ENCODE measurements around the gene NDFIP1.

GRCh38 chr5:142097681-142098080, 10.9 kb upstream of the NDFIP1 start:
- TF ChIP-seq MAX (CRISPR knock-in tag; IDR thresholded peaks at IDR 0.05) (no peak), MYBL2 (CRISPR knock-in tag; IDR thresholded peaks at IDR 0.05) (no peak), ZBTB21 (CRISPR knock-in tag; IDR thresholded peaks at IDR 0.05; ENCODE audit: borderline replicate concordance) (no peak), ATF1 (CRISPR knock-in tag; IDR thresholded peaks at IDR 0.05) (no peak)
- TF ChIP-seq, protein P1, sequence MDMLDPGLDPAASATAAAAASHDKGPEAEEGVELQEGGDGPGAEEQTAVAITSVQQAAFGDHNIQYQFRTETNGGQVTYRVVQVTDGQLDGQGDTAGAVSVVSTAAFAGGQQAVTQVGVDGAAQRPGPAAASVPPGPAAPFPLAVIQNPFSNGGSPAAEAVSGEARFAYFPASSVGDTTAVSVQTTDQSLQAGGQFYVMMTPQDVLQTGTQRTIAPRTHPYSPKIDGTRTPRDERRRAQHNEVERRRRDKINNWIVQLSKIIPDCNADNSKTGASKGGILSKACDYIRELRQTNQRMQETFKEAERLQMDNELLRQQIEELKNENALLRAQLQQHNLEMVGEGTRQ (CRISPR knock-in tag; IDR thresholded peaks at IDR 0.05), result no peak
- TF ChIP-seq, protein P2, sequence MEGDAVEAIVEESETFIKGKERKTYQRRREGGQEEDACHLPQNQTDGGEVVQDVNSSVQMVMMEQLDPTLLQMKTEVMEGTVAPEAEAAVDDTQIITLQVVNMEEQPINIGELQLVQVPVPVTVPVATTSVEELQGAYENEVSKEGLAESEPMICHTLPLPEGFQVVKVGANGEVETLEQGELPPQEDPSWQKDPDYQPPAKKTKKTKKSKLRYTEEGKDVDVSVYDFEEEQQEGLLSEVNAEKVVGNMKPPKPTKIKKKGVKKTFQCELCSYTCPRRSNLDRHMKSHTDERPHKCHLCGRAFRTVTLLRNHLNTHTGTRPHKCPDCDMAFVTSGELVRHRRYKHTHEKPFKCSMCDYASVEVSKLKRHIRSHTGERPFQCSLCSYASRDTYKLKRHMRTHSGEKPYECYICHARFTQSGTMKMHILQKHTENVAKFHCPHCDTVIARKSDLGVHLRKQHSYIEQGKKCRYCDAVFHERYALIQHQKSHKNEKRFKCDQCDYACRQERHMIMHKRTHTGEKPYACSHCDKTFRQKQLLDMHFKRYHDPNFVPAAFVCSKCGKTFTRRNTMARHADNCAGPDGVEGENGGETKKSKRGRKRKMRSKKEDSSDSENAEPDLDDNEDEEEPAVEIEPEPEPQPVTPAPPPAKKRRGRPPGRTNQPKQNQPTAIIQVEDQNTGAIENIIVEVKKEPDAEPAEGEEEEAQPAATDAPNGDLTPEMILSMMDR (IDR thresholded peaks at IDR 0.05), result no peak
- TF ChIP-seq, protein P3, sequence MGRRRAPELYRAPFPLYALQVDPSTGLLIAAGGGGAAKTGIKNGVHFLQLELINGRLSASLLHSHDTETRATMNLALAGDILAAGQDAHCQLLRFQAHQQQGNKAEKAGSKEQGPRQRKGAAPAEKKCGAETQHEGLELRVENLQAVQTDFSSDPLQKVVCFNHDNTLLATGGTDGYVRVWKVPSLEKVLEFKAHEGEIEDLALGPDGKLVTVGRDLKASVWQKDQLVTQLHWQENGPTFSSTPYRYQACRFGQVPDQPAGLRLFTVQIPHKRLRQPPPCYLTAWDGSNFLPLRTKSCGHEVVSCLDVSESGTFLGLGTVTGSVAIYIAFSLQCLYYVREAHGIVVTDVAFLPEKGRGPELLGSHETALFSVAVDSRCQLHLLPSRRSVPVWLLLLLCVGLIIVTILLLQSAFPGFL (CRISPR knock-in tag; IDR thresholded peaks at IDR 0.05; ENCODE audit: borderline replicate concordance), result no peak
- TF ChIP-seq, protein P4, sequence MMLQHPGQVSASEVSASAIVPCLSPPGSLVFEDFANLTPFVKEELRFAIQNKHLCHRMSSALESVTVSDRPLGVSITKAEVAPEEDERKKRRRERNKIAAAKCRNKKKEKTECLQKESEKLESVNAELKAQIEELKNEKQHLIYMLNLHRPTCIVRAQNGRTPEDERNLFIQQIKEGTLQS (CRISPR knock-in tag; conservative IDR thresholded peaks at IDR 0.05), result no peak
